Heart left ventricle (tissue), 13 donors: ENCODE measurements around the gene SYNPO.

Source experiments
- CTCF ChIP-seq, 12 donors: fragments of 200-600 bp; sonication (generic) in 4 of 12; IDR thresholded peaks; one replicate each; pipeline versions ENCODE4 v1.5.0 to v1.8.0; 2018 to 2022; ENCODE audit warnings: antibody characterized with exemption in 12 of 12, mild to moderate bottlenecking in 5 of 12
- POLR2A ChIP-seq, 2 donors: fragments of 450-650 bp; IDR thresholded peaks; one replicate each; pipeline ENCODE4 v1.6.1; 2017; ENCODE audit warnings: antibody characterized with exemption in 2 of 2, mild to moderate bottlenecking in 2 of 2, moderate library complexity in 2 of 2
- donor health status: ischemic (EF 13 %, LVEDD 7.1; RV severe dilation, severe dysfunction).
- donor health status: DM: no; HTN: yes; CAD: no.
- donor health status: DM: no; HTN: no; CAD: no.
- donor health status: ischemic (EF 25% LVEDD 6.9; RV normal size, moderate dysfunction).
- donor health status: ischemic (EF 25% LVEDD 5.7; RV mildly dilated, moderate dysfunction).
- donor health status: ischemic (EF 35%, LVEDD 5.7; RV mildly dilated, moderate dysfunction).
- donor health status: nonischemic (EF 11% LVEDD 7.7; RV severe dilation, severe dysfunction).
- donor health status: DM: yes; HTN: yes; CAD: no.
- donor health status: PGD.
- donor health status: ischemic (EF 29% LVEDD 5.4; RV normal size, mild dysfunction).
- donor health status: nonischemic (EF 23%, LVEDD 6.1; RV moderate dilation, normal function).

DNA sequence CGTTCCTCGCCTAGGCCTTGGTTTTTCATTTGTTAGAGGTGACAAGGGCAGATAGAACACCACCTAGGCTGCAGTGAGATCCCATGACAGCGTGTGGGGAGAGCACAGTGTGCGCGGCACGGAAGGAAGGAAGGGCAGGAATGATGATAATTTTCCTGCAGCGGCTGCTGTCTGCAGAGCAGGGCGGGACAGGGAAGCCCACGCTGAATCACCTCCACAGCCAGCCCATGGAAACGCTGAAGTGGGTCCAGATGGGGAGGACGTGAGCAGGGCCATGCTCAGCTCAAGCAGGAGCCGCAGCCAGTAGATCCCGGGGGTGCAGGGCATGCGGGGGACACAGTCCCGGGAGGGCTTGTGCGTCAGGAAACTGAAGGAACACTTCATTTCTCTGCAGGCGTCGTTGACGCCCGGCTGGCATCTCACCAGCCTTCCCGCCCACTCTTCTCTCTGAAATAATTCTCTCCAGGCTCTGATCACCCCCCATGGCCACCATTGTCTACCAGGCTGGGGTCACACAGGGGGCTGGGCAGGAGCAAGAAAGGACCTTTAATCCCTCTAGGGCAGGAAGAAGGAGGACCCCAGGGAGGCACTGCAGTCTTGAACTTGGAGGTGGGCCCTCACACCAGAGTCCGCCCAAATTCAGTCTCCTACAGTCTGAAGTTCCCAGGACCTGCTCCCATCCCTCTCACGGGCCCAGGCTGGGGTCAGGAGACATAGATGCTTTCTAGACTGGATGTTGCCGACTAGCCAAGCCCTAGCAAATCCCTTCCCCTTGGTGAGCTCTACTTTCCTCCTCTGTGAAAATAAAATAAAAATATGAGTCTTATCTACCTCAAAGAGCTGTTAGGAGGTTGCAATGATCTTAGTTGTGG is 20.9 kb upstream of the SYNPO start:
- TF ChIP-seq POLR2A (IDR thresholded peaks at IDR 0.05) (no peak), CTCF (IDR thresholded peaks at IDR 0.05) (no peak)
